K562 (cell line): Measurements from ENCODE around the gene AURKB. TPM values are rescaled to one million over a fixed set of nuclear protein-coding genes. Genes with fewer than 3 reads are reported as not detected.

Experiments
- ARID1B ChIP-seq: fragments of 450-650 bp; IDR thresholded peaks from 2 replicates; pipeline ENCODE4 v1.6.1; 2016; ENCODE audit warnings: antibody characterized with exemption, mild to moderate bottlenecking, inconsistent platforms
- ATF4 ChIP-seq: fragments of 450-650 bp; formaldehyde crosslinking; IDR thresholded peaks from 2 replicates; pipeline ENCODE4 v1.4.0; 2022; ENCODE audit warnings: mild to moderate bottlenecking, moderate library complexity
- CSDE1 ChIP-seq, 2 experiments: fragments of 450-650 bp; IDR thresholded peaks; 2 replicates each; pipeline ENCODE4 v1.6.1; 2016; ENCODE audit warnings: mild to moderate bottlenecking in 1 of 2
- CTBP1 ChIP-seq: fragments of 450-650 bp; IDR thresholded peaks from 2 replicates; pipeline ENCODE4 v1.6.1; 2016; ENCODE audit warnings: borderline replicate concordance
- FOXK1 ChIP-seq: sonication (generic); formaldehyde crosslinking; IDR thresholded peaks from 2 replicates; pipeline ENCODE4 v1.8.0; 2022; ENCODE audit warnings: missing genetic modification reagents, mild to moderate bottlenecking, borderline replicate concordance
- HCFC1 ChIP-seq: IDR thresholded peaks from 2 replicates; pipeline ENCODE4 v1.6.1; 2012; ENCODE audit warnings: low read depth, low read length, improper control_type of control experiment
- KDM1A ChIP-seq, 2 experiments: fragments of 450-650 bp; IDR thresholded peaks; 2 replicates each; pipeline ENCODE4 v1.6.1; 2016; ENCODE audit warnings: mild to moderate bottlenecking in 2 of 2
- MCM3 ChIP-seq: fragments of 450-650 bp; IDR thresholded peaks from 2 replicates; pipeline ENCODE4 v1.6.1; 2016
- MITF ChIP-seq: IDR thresholded peaks from 2 replicates; pipeline ENCODE4 v1.6.1; 2014; ENCODE audit warnings: antibody characterized with exemption
- NCOA1 ChIP-seq: fragments of 450-650 bp; IDR thresholded peaks from 2 replicates; pipeline ENCODE4 v1.6.1; 2016; ENCODE audit warnings: low read depth
- NR2C1 ChIP-seq, 2 experiments: fragments of 450-650 bp; IDR thresholded peaks; 2 replicates each; pipeline ENCODE4 v1.6.1; 2017; ENCODE audit warnings: mild to moderate bottlenecking in 2 of 2, antibody characterized with exemption in 1 of 2, inconsistent platforms in 1 of 2, missing compliant biosample characterization in 1 of 2, missing genetic modification characterization in 1 of 2
- NRF1 ChIP-seq, 2 experiments: fragments of 450-650 bp; IDR thresholded peaks in 1 of 2; conservative IDR thresholded peaks in 1 of 2; 2 replicates each; pipeline ENCODE4 v1.6.1; 2014; ENCODE audit warnings: mild to moderate bottlenecking in 2 of 2
- PHTF2 ChIP-seq: fragments of 250-450 bp; sonication (Bioruptor Pico); IDR thresholded peaks from 2 replicates; pipeline ENCODE4 v1.5.0; 2021; ENCODE audit warnings: mild to moderate bottlenecking
- ZBTB17 ChIP-seq: fragments of 450-650 bp; formaldehyde crosslinking; IDR thresholded peaks from 2 replicates; pipeline ENCODE4 v1.4.0; 2020; ENCODE audit warnings: mild to moderate bottlenecking
- ZC3H4 ChIP-seq: sonication (generic); formaldehyde crosslinking; IDR thresholded peaks from 2 replicates; pipeline ENCODE4 v1.9.0; 2021; ENCODE audit warnings: missing genetic modification reagents, borderline replicate concordance
- ZKSCAN1 ChIP-seq: fragments of 150-350 bp; IDR thresholded peaks from 2 replicates; pipeline ENCODE4 v1.6.1; 2016; ENCODE audit warnings: low read depth, low read length
- ZNF282 ChIP-seq: sonication (generic); formaldehyde crosslinking; IDR thresholded peaks from 2 replicates; pipeline ENCODE4 v1.8.1; 2023; ENCODE audit warnings: missing genetic modification reagents
- ZNF583 ChIP-seq: fragments of 250-450 bp; sonication (Bioruptor Pico); IDR thresholded peaks from 2 replicates; pipeline ENCODE4 v1.4.0; 2020
- ZNF644 ChIP-seq: fragments of 200-800 bp; sonication (Bioruptor generic); IDR thresholded peaks from 2 replicates; pipeline ENCODE4 v1.6.1; 2016; ENCODE audit warnings: low read depth, missing genetic modification characterization, missing compliant biosample characterization
- ZNF740 ChIP-seq, 3 experiments: fragments of 200-800 bp in 1 of 3; sonication (Bioruptor generic) in 1 of 3; sonication (generic) in 1 of 3; formaldehyde crosslinking in 1 of 3; IDR thresholded peaks; 2 replicates each; pipeline versions ENCODE4 v1.6.1 to v1.8.0; 2016 to 2022; ENCODE audit warnings: mild to moderate bottlenecking in 2 of 3, missing compliant biosample characterization in 2 of 3, missing genetic modification characterization in 2 of 3, missing genetic modification reagents in 1 of 3
- ZNF780A ChIP-seq: fragments of 250-450 bp; sonication (Bioruptor Pico); IDR thresholded peaks from 2 replicates; pipeline ENCODE4 v1.5.0; 2021; ENCODE audit warnings: mild to moderate bottlenecking
- ZNF785 ChIP-seq: fragments of 250-450 bp; sonication (Bioruptor Pico); IDR thresholded peaks from 2 replicates; pipeline ENCODE4 v1.4.0; 2020; ENCODE audit warnings: mild to moderate bottlenecking
- polyA plus RNA-seq, 8 experiments: library from polyadenylated mRNA; depleted of rRNA in 4 of 8; stranded (reverse) in 5 of 8; unstranded in 3 of 8; fragments of >200 nt; fragmentation: Nextera tagmentation in 2 of 8; fragmentation: Illumina TruSeq in 1 of 8; extraction: Ambion mirVana in 2 of 8; extraction: Trizol in 1 of 8; gene quantifications; 2 replicates each; pipeline versions ENCODE4 v1.2.1 to v1.2.3, GENCODE V29; 2011 to 2014; ENCODE audit warnings: inconsistent platforms in 1 of 8, missing spikeins in 1 of 8
- total RNA-seq, 7 experiments: library from RNA; depleted of rRNA in 6 of 7; stranded (reverse); fragments of >200 nt in 6 of 7; fragmentation: Illumina TruSeq in 2 of 7; extraction: Trizol in 2 of 7; gene quantifications; 2 replicates each; pipeline versions ENCODE4 v1.2.1 to v1.2.3, GENCODE V29; 2011 to 2021; ENCODE audit warnings: low replicate concordance in 1 of 7
- TF ChIP-seq, protein P1 (sequence below): conservative IDR thresholded peaks from 2 replicates; pipeline ENCODE4 v1.6.1; 2011; ENCODE audit warnings: low read depth, mild to moderate bottlenecking, low read length; ENCODE audit not compliant: control insufficient read depth
- TF ChIP-seq, protein P2 (sequence below): fragments of 450-650 bp; IDR thresholded peaks from 2 replicates; pipeline ENCODE4 v1.6.1; 2016

AURKB gene
- total and polyA plus RNA-seq, 9 of the 15 experiments (the other 6 are each of a cell fraction or from before 2014, with no cell fraction given) = 27.2 to 114 (median 74.8) TPM

DNA sequence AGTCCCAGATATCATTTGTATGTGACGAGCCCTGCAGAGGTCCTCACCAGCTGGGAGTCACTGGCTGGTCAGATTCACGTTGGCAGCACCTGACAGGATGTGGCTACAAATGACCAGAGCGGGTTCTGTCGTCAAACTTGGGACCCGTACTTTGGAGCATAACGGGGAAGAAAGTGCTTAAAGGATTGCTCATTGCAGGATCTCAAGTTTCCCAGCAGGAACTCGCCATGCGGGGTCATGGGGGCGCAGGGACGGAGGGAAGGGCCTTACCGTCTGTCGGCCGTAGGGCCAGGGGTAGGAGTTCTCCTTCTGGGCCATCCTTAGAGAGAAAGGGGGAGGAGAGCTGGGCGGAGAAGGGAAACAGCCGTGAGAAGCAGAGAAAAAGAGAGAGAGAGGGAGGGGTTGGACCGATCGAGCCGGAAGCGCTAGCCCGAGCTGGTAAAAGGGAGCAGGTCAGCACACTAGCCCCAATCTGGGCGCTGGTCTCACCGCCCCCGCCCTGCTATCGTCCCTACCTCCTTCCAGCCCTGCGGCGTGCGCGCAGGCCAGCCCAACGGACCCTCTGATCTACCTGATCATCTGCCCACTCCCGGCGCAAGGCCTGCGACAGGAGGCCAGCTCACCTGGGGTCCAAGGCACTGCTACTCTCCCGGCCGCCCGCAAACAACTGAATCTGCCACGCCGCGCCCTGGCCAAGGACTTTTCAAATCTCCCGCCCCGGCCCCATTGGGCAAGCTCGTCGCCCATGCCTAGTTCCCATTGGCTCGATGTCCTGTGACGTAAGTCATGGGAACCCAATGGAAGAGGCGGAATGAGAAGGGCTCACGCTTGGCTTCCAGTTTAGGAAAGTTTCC, at the start of gene AURKB (continued):
- TF ChIP-seq ATF4 (CRISPR knock-in tag) (no peak), ZKSCAN1 (no peak), CTBP1 (peak; percentile 35; the same call in 1 of the 2 replicates), PHTF2 (CRISPR knock-in tag) (no peak), MITF (no peak), ZNF282 (CRISPR knock-in tag) (no peak), ZC3H4 (CRISPR knock-in tag) (no peak), MCM3 (no peak), ZNF583 (CRISPR knock-in tag) (no peak), FOXK1 (no peak), NRF1 (conservative IDR thresholded peaks at IDR 0.05 in 1 of 2, IDR thresholded peaks at IDR 0.05 in 1 of 2) (peak; percentile 29 to 49; a peak in 1 of 4 replicates), ZNF644 (no peak), HCFC1 (peak; percentile 5; the same call in 1 of the 2 replicates), ZNF780A (CRISPR knock-in tag) (no peak), ZNF740 (CRISPR knock-in tag; IDR thresholded peaks at IDR 0.05) (no peak), ZNF740 (tag; IDR thresholded peaks at IDR 0.05) (no peak), NCOA1 (no peak), KDM1A (IDR thresholded peaks at IDR 0.05) (peak in 1 of 2 experiments; percentile 27; a peak in 1 of 4 replicates), ARID1B (no peak), ZNF785 (CRISPR knock-in tag) (no peak), ZBTB17 (CRISPR knock-in tag) (no peak), CSDE1 (IDR thresholded peaks at IDR 0.05) (no peak), NR2C1 (IDR thresholded peaks at IDR 0.05) (no peak), NR2C1 (tag; IDR thresholded peaks at IDR 0.05) (no peak)
- TF ChIP-seq, protein P1, sequence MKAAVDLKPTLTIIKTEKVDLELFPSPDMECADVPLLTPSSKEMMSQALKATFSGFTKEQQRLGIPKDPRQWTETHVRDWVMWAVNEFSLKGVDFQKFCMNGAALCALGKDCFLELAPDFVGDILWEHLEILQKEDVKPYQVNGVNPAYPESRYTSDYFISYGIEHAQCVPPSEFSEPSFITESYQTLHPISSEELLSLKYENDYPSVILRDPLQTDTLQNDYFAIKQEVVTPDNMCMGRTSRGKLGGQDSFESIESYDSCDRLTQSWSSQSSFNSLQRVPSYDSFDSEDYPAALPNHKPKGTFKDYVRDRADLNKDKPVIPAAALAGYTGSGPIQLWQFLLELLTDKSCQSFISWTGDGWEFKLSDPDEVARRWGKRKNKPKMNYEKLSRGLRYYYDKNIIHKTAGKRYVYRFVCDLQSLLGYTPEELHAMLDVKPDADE = 0 out of 2 replicates have a peak, but pooled peaks have one; percentile 46
- TF ChIP-seq, protein P2, sequence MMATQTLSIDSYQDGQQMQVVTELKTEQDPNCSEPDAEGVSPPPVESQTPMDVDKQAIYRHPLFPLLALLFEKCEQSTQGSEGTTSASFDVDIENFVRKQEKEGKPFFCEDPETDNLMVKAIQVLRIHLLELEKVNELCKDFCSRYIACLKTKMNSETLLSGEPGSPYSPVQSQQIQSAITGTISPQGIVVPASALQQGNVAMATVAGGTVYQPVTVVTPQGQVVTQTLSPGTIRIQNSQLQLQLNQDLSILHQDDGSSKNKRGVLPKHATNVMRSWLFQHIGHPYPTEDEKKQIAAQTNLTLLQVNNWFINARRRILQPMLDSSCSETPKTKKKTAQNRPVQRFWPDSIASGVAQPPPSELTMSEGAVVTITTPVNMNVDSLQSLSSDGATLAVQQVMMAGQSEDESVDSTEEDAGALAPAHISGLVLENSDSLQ = no peak
